HL-60 (cell line): ENCODE results near the gene TAF11L14.

Source experiments
- CTCF ChIP-seq: IDR thresholded peaks from one replicate; pipeline ENCODE4 v1.5.1; 2011; ENCODE audit warnings: low read length, control low read depth, inconsistent platforms; ENCODE audit not compliant: insufficient read depth
- GABPA ChIP-seq: IDR thresholded peaks from 2 replicates; pipeline ENCODE4 v1.6.1; 2012; ENCODE audit warnings: low read depth
- POLR2AphosphoS5 ChIP-seq: IDR thresholded peaks from 2 replicates; pipeline ENCODE4 v1.6.1; 2012; ENCODE audit warnings: low read depth

- no peak for TF ChIP-seq CTCF
- no peak for TF ChIP-seq POLR2AphosphoS5
- TF ChIP-seq GABPA = no peak
Measured at GRCh38 chr5:17655921-17656320, 21.7 kb downstream of the TAF11L14 start.
